HL-60 (cell line): ENCODE results near the gene NNT.

ENCODE experiments used
- DNase-seq, 2 experiments: peaks; one replicate each; pipeline ENCODE4 v3.0.0-alpha.2; 2010 to 2020; ENCODE audit warnings: low read depth in 1 of 2, low spot score in 1 of 2
- H3K27ac ChIP-seq: fragments of 250-450 bp; sonication (Bioruptor Pico); replicated peaks from 2 replicates; pipeline ENCODE4 v1.5.1; 2020; ENCODE audit warnings: mild to moderate bottlenecking, moderate library complexity
- H3K27me3 ChIP-seq: fragments of 250-450 bp; sonication (Bioruptor Pico); 2 replicates; pipeline ENCODE4 v1.5.1; 2021; ENCODE audit warnings: mild to moderate bottlenecking, moderate library complexity; ENCODE audit not compliant: insufficient read depth, poor library complexity, severe bottlenecking
- H3K4me3 ChIP-seq: replicated peaks from 2 replicates; pipeline ENCODE4 v1.5.1; 2011; ENCODE audit warnings: mild to moderate bottlenecking, control low read depth, low read length; ENCODE audit not compliant: insufficient read depth
- GABPA ChIP-seq: IDR thresholded peaks from 2 replicates; pipeline ENCODE4 v1.6.1; 2012; ENCODE audit warnings: low read depth
- POLR2AphosphoS5 ChIP-seq: IDR thresholded peaks from 2 replicates; pipeline ENCODE4 v1.6.1; 2012; ENCODE audit warnings: low read depth
- SPI1 ChIP-seq: IDR thresholded peaks from 2 replicates; pipeline ENCODE4 v1.6.1; 2012; ENCODE audit warnings: low read depth, mild to moderate bottlenecking, borderline replicate concordance
- TF ChIP-seq, protein P1 (sequence below): IDR thresholded peaks from 2 replicates; pipeline ENCODE4 v1.6.1; 2012; ENCODE audit warnings: low read depth; ENCODE audit not compliant: insufficient replicate concordance
- TF ChIP-seq, protein P2 (sequence below): IDR thresholded peaks from one replicate; pipeline ENCODE4 v1.5.1; 2011; ENCODE audit warnings: low read length, control low read depth, inconsistent platforms; ENCODE audit not compliant: insufficient read depth

NNT gene

DNA sequence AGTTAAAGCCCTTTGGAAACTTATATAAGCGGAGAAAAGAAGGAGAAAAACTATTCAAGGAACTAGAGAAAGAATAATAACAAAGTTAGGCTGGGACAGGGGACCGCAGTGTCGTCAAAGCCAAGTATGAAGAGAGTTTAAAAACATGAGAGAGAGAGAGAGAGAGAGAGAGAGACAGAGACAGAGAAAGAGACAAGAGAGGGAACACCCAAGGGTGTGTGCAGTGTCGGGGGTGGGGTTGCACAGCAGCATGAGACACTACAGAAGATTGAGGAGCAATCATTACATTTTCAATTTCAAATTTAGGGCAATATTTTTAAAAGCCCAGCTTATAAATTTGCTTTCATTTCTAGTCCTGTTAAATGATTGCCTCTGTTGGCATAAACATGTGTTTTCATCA, 74.3 kb downstream of the NNT start:
- TF ChIP-seq POLR2AphosphoS5, result no peak
- TF ChIP-seq SPI1, result no peak
- TF ChIP-seq, protein P1, sequence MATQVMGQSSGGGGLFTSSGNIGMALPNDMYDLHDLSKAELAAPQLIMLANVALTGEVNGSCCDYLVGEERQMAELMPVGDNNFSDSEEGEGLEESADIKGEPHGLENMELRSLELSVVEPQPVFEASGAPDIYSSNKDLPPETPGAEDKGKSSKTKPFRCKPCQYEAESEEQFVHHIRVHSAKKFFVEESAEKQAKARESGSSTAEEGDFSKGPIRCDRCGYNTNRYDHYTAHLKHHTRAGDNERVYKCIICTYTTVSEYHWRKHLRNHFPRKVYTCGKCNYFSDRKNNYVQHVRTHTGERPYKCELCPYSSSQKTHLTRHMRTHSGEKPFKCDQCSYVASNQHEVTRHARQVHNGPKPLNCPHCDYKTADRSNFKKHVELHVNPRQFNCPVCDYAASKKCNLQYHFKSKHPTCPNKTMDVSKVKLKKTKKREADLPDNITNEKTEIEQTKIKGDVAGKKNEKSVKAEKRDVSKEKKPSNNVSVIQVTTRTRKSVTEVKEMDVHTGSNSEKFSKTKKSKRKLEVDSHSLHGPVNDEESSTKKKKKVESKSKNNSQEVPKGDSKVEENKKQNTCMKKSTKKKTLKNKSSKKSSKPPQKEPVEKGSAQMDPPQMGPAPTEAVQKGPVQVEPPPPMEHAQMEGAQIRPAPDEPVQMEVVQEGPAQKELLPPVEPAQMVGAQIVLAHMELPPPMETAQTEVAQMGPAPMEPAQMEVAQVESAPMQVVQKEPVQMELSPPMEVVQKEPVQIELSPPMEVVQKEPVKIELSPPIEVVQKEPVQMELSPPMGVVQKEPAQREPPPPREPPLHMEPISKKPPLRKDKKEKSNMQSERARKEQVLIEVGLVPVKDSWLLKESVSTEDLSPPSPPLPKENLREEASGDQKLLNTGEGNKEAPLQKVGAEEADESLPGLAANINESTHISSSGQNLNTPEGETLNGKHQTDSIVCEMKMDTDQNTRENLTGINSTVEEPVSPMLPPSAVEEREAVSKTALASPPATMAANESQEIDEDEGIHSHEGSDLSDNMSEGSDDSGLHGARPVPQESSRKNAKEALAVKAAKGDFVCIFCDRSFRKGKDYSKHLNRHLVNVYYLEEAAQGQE, result no peak
- TF ChIP-seq GABPA, result no peak
- TF ChIP-seq, protein P2, sequence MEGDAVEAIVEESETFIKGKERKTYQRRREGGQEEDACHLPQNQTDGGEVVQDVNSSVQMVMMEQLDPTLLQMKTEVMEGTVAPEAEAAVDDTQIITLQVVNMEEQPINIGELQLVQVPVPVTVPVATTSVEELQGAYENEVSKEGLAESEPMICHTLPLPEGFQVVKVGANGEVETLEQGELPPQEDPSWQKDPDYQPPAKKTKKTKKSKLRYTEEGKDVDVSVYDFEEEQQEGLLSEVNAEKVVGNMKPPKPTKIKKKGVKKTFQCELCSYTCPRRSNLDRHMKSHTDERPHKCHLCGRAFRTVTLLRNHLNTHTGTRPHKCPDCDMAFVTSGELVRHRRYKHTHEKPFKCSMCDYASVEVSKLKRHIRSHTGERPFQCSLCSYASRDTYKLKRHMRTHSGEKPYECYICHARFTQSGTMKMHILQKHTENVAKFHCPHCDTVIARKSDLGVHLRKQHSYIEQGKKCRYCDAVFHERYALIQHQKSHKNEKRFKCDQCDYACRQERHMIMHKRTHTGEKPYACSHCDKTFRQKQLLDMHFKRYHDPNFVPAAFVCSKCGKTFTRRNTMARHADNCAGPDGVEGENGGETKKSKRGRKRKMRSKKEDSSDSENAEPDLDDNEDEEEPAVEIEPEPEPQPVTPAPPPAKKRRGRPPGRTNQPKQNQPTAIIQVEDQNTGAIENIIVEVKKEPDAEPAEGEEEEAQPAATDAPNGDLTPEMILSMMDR, result no peak
- H3K27me3 ChIP-seq, result no peaks in the 10 kb centered on the region
- no peak for DNase-seq

GRCh38 chr5:43679214-43679613, 76.2 kb downstream of the NNT start:
- no peak for DNase-seq
- no peak overlapping the region for H3K4me3 ChIP-seq
- no peaks in the 10 kb centered on the region for H3K27me3 ChIP-seq
- H3K27ac ChIP-seq, result no peak overlapping the region
- TF ChIP-seq, protein P1, result no peak
- TF ChIP-seq GABPA (no peak), POLR2AphosphoS5 (no peak), SPI1 (no peak)
- TF ChIP-seq, protein P2, result no peak

More for the DNA sequence above, 74.3 kb downstream of the NNT start:
- Histone ChIP-seq H3K27ac (no peak overlapping the region), H3K4me3 (no peak overlapping the region)

GRCh38 chr5:43680286-43680685, 77.3 kb downstream of the NNT start:
- TF ChIP-seq SPI1 (no peak), POLR2AphosphoS5 (no peak), GABPA (no peak)
- TF ChIP-seq, protein P1, result no peak
- TF ChIP-seq, protein P2, result no peak
- Histone ChIP-seq H3K4me3 (no peak overlapping the region), H3K27ac (no peak overlapping the region), H3K27me3 (no peaks in the 10 kb centered on the region)
- DNase-seq, result no peak
